Measurements from ENCODE around the gene DBH.
A peak's percentile ranks its signal among the peaks of the same experiment; 100 is the strongest.

GRCh38 chr9:133592731-133593409, 43.3 kb upstream of the DBH start:
- TF ChIP-seq, protein P1, sequence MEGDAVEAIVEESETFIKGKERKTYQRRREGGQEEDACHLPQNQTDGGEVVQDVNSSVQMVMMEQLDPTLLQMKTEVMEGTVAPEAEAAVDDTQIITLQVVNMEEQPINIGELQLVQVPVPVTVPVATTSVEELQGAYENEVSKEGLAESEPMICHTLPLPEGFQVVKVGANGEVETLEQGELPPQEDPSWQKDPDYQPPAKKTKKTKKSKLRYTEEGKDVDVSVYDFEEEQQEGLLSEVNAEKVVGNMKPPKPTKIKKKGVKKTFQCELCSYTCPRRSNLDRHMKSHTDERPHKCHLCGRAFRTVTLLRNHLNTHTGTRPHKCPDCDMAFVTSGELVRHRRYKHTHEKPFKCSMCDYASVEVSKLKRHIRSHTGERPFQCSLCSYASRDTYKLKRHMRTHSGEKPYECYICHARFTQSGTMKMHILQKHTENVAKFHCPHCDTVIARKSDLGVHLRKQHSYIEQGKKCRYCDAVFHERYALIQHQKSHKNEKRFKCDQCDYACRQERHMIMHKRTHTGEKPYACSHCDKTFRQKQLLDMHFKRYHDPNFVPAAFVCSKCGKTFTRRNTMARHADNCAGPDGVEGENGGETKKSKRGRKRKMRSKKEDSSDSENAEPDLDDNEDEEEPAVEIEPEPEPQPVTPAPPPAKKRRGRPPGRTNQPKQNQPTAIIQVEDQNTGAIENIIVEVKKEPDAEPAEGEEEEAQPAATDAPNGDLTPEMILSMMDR (IDR thresholded peaks at IDR 0.05) = peak in 1 of 6 experiments; percentile 3
- TF ChIP-seq POLR2A (IDR thresholded peaks at IDR 0.05) = no peak
